Colonic mucosa (tissue), 4 donors: ENCODE results near the gene ODAPH. TPM values are rescaled to one million over a fixed set of nuclear protein-coding genes. Genes with fewer than 3 reads are reported as not detected.

Source experiments
- DNase-seq: peaks from one replicate; pipeline ENCODE4 v3.0.0-alpha.2; 2020
- H3K27ac ChIP-seq: fragments of 200-600 bp; one replicate; pipeline ENCODE4 v1.8.0; 2021
- H3K27me3 ChIP-seq: fragments of 200-600 bp; one replicate; pipeline ENCODE4 v1.8.0; 2021
- H3K36me3 ChIP-seq: fragments of 200-600 bp; one replicate; pipeline ENCODE4 v1.8.0; 2021
- H3K4me1 ChIP-seq: fragments of 200-600 bp; one replicate; pipeline ENCODE4 v1.8.0; 2021; ENCODE audit warnings: mild to moderate bottlenecking
- H3K4me3 ChIP-seq: fragments of 200-600 bp; one replicate; pipeline ENCODE4 v1.8.0; 2021
- H3K9ac ChIP-seq, 2 donors: one replicate each; pipeline ENCODE4 v1.7.0; 2013; ENCODE audit warnings: control low read depth in 2 of 2, low read depth in 2 of 2, low read length in 2 of 2
- H3K9me3 ChIP-seq: fragments of 200-600 bp; one replicate; pipeline ENCODE4 v1.8.0; 2021
- intact Hi-C: fragments of 100-400 bp; cut with DNase I; formaldehyde crosslinking; loops from one replicate; pipeline ENCODE4 v1.14.1; 2022
- total RNA-seq, 2 donors: library from RNA; stranded (reverse); fragmentation: NEBNext Ultra II Directional in 1 of 2; extraction: Animal tissue kit (Norgen Biotek cat#: 25700) in 1 of 2; gene quantifications; one replicate each; pipeline ENCODE4 v1.2.1, GENCODE V29; 2021
- TF ChIP-seq, protein P1 (sequence below): fragments of 200-600 bp; IDR thresholded peaks from one replicate; pipeline ENCODE4 v1.8.0; 2022; ENCODE audit warnings: antibody characterized with exemption, mild to moderate bottlenecking
- donor health status: healthy.
- donor health status: DM: no; HTN: no; CAD: no.
- donor health status: DM: no; HTN: no; CAD: no.

ODAPH gene
- total RNA-seq, 2 donors from 2014 or later, result not detected

DNA sequence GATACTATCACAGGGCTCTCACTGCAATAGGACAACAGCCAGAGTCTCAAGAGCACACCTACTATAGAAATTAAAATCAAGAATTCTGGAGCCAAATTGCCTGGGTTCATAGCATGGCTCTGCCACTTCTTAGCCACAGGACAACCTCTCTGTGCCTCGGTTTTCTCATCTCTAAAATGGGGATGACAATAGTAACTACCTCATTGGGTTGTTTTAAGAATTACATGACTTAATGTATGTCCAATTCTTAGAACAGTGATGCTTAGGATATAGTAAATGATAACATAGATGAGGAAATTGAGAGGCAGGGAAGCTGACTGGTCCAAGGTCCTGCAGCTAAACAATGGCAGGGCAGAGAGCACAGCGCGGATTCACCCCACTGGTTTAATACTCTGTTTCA is 11.0 kb upstream of the ODAPH start:
- no peaks in the 10 kb centered on the region for H3K9me3 ChIP-seq
- intact Hi-C loops, result no loop called here
- no peak overlapping the region for H3K27ac ChIP-seq
- TF ChIP-seq, protein P1, sequence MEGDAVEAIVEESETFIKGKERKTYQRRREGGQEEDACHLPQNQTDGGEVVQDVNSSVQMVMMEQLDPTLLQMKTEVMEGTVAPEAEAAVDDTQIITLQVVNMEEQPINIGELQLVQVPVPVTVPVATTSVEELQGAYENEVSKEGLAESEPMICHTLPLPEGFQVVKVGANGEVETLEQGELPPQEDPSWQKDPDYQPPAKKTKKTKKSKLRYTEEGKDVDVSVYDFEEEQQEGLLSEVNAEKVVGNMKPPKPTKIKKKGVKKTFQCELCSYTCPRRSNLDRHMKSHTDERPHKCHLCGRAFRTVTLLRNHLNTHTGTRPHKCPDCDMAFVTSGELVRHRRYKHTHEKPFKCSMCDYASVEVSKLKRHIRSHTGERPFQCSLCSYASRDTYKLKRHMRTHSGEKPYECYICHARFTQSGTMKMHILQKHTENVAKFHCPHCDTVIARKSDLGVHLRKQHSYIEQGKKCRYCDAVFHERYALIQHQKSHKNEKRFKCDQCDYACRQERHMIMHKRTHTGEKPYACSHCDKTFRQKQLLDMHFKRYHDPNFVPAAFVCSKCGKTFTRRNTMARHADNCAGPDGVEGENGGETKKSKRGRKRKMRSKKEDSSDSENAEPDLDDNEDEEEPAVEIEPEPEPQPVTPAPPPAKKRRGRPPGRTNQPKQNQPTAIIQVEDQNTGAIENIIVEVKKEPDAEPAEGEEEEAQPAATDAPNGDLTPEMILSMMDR, result no peak
- H3K9ac ChIP-seq, result no peak overlapping the region
- no peaks in the 10 kb centered on the region for H3K4me1 ChIP-seq
- H3K27me3 ChIP-seq, result no peaks in the 10 kb centered on the region
- no peak for DNase-seq
- H3K4me3 ChIP-seq, result no peak overlapping the region
- H3K36me3 ChIP-seq, result no peaks in the 10 kb centered on the region

DNA sequence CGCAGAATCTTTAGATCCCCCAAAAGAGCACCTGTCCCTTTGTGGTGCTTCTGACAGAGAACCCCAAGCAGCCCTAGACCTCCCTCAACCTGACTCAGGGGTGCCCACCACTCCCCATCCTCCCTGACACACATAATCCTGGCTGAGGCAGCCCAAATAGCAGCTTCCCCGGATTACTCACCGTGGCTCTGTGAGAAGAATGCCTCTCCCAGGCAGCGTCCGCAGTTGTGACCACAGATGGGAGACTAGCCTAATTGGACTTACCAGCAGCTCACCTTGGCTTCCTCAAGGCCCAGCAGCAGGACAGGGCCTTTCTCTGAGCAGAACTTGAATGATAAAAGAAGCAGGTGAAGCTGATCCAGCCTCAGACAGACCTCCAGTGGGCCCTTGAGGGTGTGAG is 10.3 kb upstream of the ODAPH start:
- H3K4me3 ChIP-seq, result no peak overlapping the region
- intact Hi-C loops, result no loop called here
- TF ChIP-seq, protein P1, result no peak

DNA sequence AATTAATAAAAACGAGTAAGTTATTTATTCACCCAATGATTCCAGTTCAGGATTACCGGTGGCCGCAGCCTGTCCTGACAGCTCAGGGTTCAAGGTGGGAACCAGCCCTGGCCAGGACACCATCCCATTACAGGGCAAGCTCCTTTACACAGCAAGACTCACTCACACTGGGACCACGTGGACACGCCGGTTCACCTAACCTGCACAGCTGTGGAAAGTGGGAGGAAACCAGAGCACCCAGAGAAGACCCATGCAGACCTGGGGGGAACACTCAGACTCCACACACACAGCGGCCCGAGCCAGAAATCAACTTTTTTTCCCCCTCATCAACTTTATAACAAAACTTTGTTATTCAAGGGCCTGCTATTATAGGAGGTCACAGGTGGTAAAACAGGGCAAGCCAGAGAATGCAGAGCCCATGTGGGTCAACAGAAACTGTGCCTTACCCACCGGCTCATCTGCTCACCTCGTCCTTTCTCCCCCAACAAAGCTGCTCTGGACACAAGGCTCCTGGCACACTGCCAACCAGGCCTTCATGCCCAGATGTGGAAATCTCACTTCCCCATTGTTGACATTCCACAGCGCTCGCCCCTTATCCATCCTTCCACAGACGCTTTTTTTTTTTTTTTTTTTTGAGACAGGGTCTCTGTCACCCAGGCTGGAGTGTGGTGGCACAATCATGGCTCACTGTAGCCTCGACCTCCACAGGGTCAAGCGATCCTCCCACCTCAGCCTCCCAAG is 8.0 kb upstream of the ODAPH start:
- H3K27me3 ChIP-seq, result no peaks in the 10 kb centered on the region
- intact Hi-C loops, result no loop called here
- TF ChIP-seq, protein P1, result no peak
- no peak overlapping the region for H3K9ac ChIP-seq
- no peak overlapping the region for H3K27ac ChIP-seq
- no peak overlapping the region for H3K4me3 ChIP-seq
- no peaks in the 10 kb centered on the region for H3K36me3 ChIP-seq
- H3K9me3 ChIP-seq, result no peaks in the 10 kb centered on the region
- H3K4me1 ChIP-seq, result no peaks in the 10 kb centered on the region
- peak; percentile 20 for DNase-seq

More for the DNA sequence above, 10.3 kb upstream of the ODAPH start:
- Histone ChIP-seq H3K27ac (no peak overlapping the region), H3K36me3 (no peaks in the 10 kb centered on the region), H3K4me1 (no peaks in the 10 kb centered on the region), H3K9me3 (no peaks in the 10 kb centered on the region), H3K9ac (no peak overlapping the region), H3K27me3 (no peaks in the 10 kb centered on the region)
- DNase-seq, result no peak

DNA sequence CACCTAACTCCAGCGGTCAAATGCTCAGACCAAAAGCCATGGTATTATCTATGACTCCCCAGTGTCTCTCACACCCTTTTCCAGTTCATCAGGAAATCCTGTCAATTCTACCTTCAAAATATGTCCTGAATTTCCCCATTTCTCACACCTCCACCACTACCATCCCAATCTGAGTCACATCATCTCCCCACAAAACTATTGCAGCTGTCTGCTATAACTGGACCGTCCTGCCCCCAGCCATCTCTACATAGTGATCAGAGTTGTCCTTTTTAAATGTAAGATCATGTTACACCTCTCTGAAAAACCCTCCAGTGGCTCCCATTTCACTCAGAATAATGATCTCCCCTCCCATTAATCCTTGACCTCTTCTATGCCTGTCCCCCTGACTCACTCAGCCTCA is 6.8 kb upstream of the ODAPH start:
- no peaks in the 10 kb centered on the region for H3K36me3 ChIP-seq
- no peak overlapping the region for H3K9ac ChIP-seq
- no peak overlapping the region for H3K4me3 ChIP-seq
- intact Hi-C loops, result no loop called here
- no peaks in the 10 kb centered on the region for H3K4me1 ChIP-seq
- H3K27me3 ChIP-seq, result no peaks in the 10 kb centered on the region
- DNase-seq, result no peak
- TF ChIP-seq, protein P1, result no peak
- H3K9me3 ChIP-seq, result no peaks in the 10 kb centered on the region
- no peak overlapping the region for H3K27ac ChIP-seq

DNA sequence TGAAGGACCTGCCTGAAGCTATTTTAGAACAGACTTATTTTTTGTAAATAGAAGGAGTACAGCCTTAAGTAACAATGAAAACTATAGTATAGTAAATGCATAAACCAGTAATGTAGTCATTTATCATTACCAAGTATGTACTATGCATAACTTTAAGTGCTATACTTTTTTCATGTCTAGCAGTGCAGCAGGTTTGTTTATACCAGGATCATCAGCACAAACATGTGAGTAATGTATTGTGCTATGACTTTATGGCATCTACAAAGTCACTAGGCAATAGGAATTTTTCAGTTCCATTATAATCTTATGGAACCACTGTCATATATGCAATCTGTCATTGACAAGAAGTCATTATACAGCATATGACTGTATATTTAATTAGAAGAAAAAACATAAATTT is 3.4 kb upstream of the ODAPH start:
- TF ChIP-seq, protein P1, result no peak
- Histone ChIP-seq H3K27me3 (no peaks in the 10 kb centered on the region), H3K9ac (no peak overlapping the region), H3K36me3 (no peaks in the 10 kb centered on the region), H3K9me3 (no peaks in the 10 kb centered on the region), H3K27ac (no peak overlapping the region), H3K4me1 (no peaks in the 10 kb centered on the region), H3K4me3 (no peak overlapping the region)
- intact Hi-C loops, result no loop called here
- no peak for DNase-seq
